Activated CD8-positive, alpha-beta T cell treated with anti-CD3 and anti-CD28 coated beads, Interleukin-2, amount 10 ng/mL, durations not matched to agents 7 days and 5 days (primary cell): ENCODE measurements around the gene ANKRD40CL. TPM values are rescaled to one million over a fixed set of nuclear protein-coding genes. Genes with fewer than 3 reads are reported as not detected.
A peak's percentile ranks its signal among the peaks of the same experiment; 100 is the strongest.

Source experiments
- ATAC-seq: fragments of 150-1000 bp; cut with Tn5 transposase; one replicate; pipeline ENCODE4 v1.10.0; 2021; ENCODE audit warnings: moderate library complexity
- CTCF ChIA-PET: fragments of 350-600 bp; sonication (Branson Sonifier 250); formaldehyde crosslinking; loops from one replicate; lab custom pipeline; 2021; ENCODE audit warnings: antibody characterized with exemption; lab: Charles Lee
- POLR2A ChIA-PET: fragments of 350-600 bp; sonication (Branson Sonifier 250); formaldehyde crosslinking; loops from one replicate; lab custom pipeline; 2021; ENCODE audit warnings: antibody characterized with exemption; lab: Charles Lee
- DNase-seq: peaks from one replicate; pipeline ENCODE4 v3.0.0-alpha.2; 2020
- H3K27ac Mint-ChIP-seq: one replicate; pipeline ENCODE4 v1.8.0; 2021; ENCODE audit warnings: mild to moderate bottlenecking, mixed read lengths
- H3K27me3 Mint-ChIP-seq: one replicate; pipeline ENCODE4 v1.8.0; 2021; ENCODE audit warnings: low read depth, mixed read lengths
- H3K36me3 Mint-ChIP-seq: one replicate; pipeline ENCODE4 v1.8.0; 2021; ENCODE audit warnings: low read depth, mixed read lengths
- H3K4me1 Mint-ChIP-seq: one replicate; pipeline ENCODE4 v1.8.0; 2021; ENCODE audit warnings: low read depth, mixed read lengths
- H3K4me3 Mint-ChIP-seq: one replicate; pipeline ENCODE4 v1.8.0; 2021; ENCODE audit warnings: mild to moderate bottlenecking, mixed read lengths
- H3K9me3 Mint-ChIP-seq: one replicate; pipeline ENCODE4 v1.8.0; 2022; ENCODE audit warnings: mixed read lengths; ENCODE audit not compliant: insufficient read depth
- total RNA-seq, 2 experiments: library from RNA; stranded (reverse); gene quantifications; one replicate each; pipeline ENCODE4 v1.2.3, GENCODE V29; 2021

The ANKRD40CL gene
- total RNA-seq, 2 experiments from 2014 or later: not detected

- Mint-ChIP-seq H3K27me3 (peaks cover 11% of the 10 kb centered on the region), H3K36me3 (peaks cover 16% of the 10 kb centered on the region), H3K4me1 (peaks cover 2% of the 10 kb centered on the region), H3K9me3 (no peaks in the 10 kb centered on the region), H3K4me3 (no peak overlapping the region), H3K27ac (no peak overlapping the region)
- DNase-seq: peak; percentile 16
- POLR2A ChIA-PET: interaction anchor here (1.4 kb wide), 1 partner anchor 39 kb away, joined by 3 read pairs; the partner anchor contains the start of gene LUC7L3
- CTCF ChIA-PET: no interaction called here
- ATAC-seq: peak; percentile 9
Measured at GRCh38 chr17:50758524-50758923, 8.8 kb downstream of the ANKRD40CL start.

- peaks cover under 1% of the 10 kb centered on the region for H3K4me1 Mint-ChIP-seq
- ChIA-PET POLR2A (no interaction called here), CTCF (interaction anchor here (0.8 kb wide), 1 partner anchor 268 kb away, joined by 3 read pairs; no protein-coding TSS in a partner anchor)
- H3K4me3 Mint-ChIP-seq: no peak overlapping the region
- no peaks in the 10 kb centered on the region for H3K27me3 Mint-ChIP-seq
- no peaks in the 10 kb centered on the region for H3K9me3 Mint-ChIP-seq
- no peak for DNase-seq
- peak overlapping the region; percentile 42 for H3K27ac Mint-ChIP-seq
- H3K36me3 Mint-ChIP-seq: peaks cover 44% of the 10 kb centered on the region
- no peak for ATAC-seq
Measured at GRCh38 chr17:50754521-50754920, 12.8 kb downstream of the ANKRD40CL start.

- Mint-ChIP-seq H3K4me3 (no peak overlapping the region), H3K9me3 (no peaks in the 10 kb centered on the region), H3K27me3 (no peaks in the 10 kb centered on the region), H3K36me3 (peaks cover 72% of the 10 kb centered on the region), H3K27ac (no peak overlapping the region), H3K4me1 (peaks cover 2% of the 10 kb centered on the region)
- ChIA-PET CTCF (interaction anchor here (1.3 kb wide), 1 partner anchor 33 kb away, joined by 5 read pairs; no protein-coding TSS in a partner anchor), POLR2A (no interaction called here)
- ATAC-seq (no peak), DNase-seq (no peak)
Measured at GRCh38 chr17:50749245-50749644, 18.1 kb downstream of the ANKRD40CL start.

- Mint-ChIP-seq H3K9me3 (no peaks in the 10 kb centered on the region), H3K27me3 (no peaks in the 10 kb centered on the region), H3K4me3 (no peak overlapping the region), H3K36me3 (peaks cover 76% of the 10 kb centered on the region), H3K27ac (no peak overlapping the region), H3K4me1 (peaks cover 2% of the 10 kb centered on the region)
- POLR2A ChIA-PET: no interaction called here
- CTCF ChIA-PET: no interaction called here
- ATAC-seq: no peak
- DNase-seq: no peak
Measured at GRCh38 chr17:50745631-50746030, 21.7 kb downstream of the ANKRD40CL start.

GRCh38 chr17:50739098-50739497 is 28.2 kb downstream of the ANKRD40CL start:
- no peak for DNase-seq

GRCh38 chr17:50737118-50737698 is 30.1 kb downstream of the ANKRD40CL start:
- Mint-ChIP-seq H3K27me3 (no peaks in the 10 kb centered on the region), H3K4me1 (peaks cover 21% of the 10 kb centered on the region), H3K27ac (peak overlapping the region; percentile 16), H3K4me3 (no peak overlapping the region), H3K9me3 (no peaks in the 10 kb centered on the region), H3K36me3 (peaks cover 49% of the 10 kb centered on the region)
- ATAC-seq (no peak), DNase-seq (no peak)
- POLR2A ChIA-PET: no interaction called here
- CTCF ChIA-PET: no interaction called here

More at GRCh38 chr17:50739098-50739497, 28.2 kb downstream of the ANKRD40CL start:
- Mint-ChIP-seq H3K9me3 (no peaks in the 10 kb centered on the region), H3K4me3 (no peak overlapping the region), H3K27ac (no peak overlapping the region), H3K27me3 (no peaks in the 10 kb centered on the region), H3K36me3 (peaks cover 58% of the 10 kb centered on the region), H3K4me1 (peaks cover 21% of the 10 kb centered on the region)
- CTCF ChIA-PET: interaction anchor here (1.3 kb wide), 2 partner anchors 19 to 45 kb away, joined by 3 read pairs; no protein-coding TSS in a partner anchor
- ATAC-seq: no peak
- POLR2A ChIA-PET: no interaction called here

GRCh38 chr17:50735287-50735686 is 32.0 kb downstream of the ANKRD40CL start:
- POLR2A ChIA-PET: no interaction called here
- H3K27me3 Mint-ChIP-seq: no peaks in the 10 kb centered on the region
- ATAC-seq: no peak

GRCh38 chr17:50731575-50732460 is 35.5 kb downstream of the ANKRD40CL start:
- Mint-ChIP-seq H3K36me3 (peaks cover 24% of the 10 kb centered on the region), H3K4me3 (no peak overlapping the region), H3K27me3 (no peaks in the 10 kb centered on the region), H3K27ac (peak overlapping the region; percentile 35), H3K4me1 (peaks cover 40% of the 10 kb centered on the region), H3K9me3 (no peaks in the 10 kb centered on the region)
- POLR2A ChIA-PET: interaction anchor here (1.0 kb wide), 1 partner anchor 13 kb away, joined by 3 read pairs; the partner anchor contains the start of gene LUC7L3
- ATAC-seq (no peak), DNase-seq (no peak)
- CTCF ChIA-PET: no interaction called here

More at GRCh38 chr17:50735287-50735686, 32.0 kb downstream of the ANKRD40CL start:
- H3K36me3 Mint-ChIP-seq: peaks cover 40% of the 10 kb centered on the region
- H3K27ac Mint-ChIP-seq: no peak overlapping the region
- CTCF ChIA-PET: interaction anchor here (0.6 to 0.7 kb wide), 2 partner anchors 12 to 27 kb away, joined by 3 read pairs; no protein-coding TSS in a partner anchor
- H3K4me1 Mint-ChIP-seq: peaks cover 35% of the 10 kb centered on the region
- H3K4me3 Mint-ChIP-seq: no peak overlapping the region
- H3K9me3 Mint-ChIP-seq: no peaks in the 10 kb centered on the region
- no peak for DNase-seq

- no peak for DNase-seq
- peaks cover 21% of the 10 kb centered on the region for H3K36me3 Mint-ChIP-seq
- ATAC-seq: no peak
- no peaks in the 10 kb centered on the region for H3K9me3 Mint-ChIP-seq
- H3K27me3 Mint-ChIP-seq: no peaks in the 10 kb centered on the region
- peaks cover 31% of the 10 kb centered on the region for H3K4me1 Mint-ChIP-seq
- H3K27ac Mint-ChIP-seq: no peak overlapping the region
- POLR2A ChIA-PET: no interaction called here
- CTCF ChIA-PET: interaction anchor here (1.6 kb wide), 1 partner anchor 186 kb away, joined by 3 read pairs; no protein-coding TSS in a partner anchor
- no peak overlapping the region for H3K4me3 Mint-ChIP-seq
Measured at GRCh38 chr17:50728881-50729765, 38.2 kb downstream of the ANKRD40CL start.

- peaks cover 37% of the 10 kb centered on the region for H3K4me1 Mint-ChIP-seq
- POLR2A ChIA-PET: interaction anchor here (1.0 kb wide), 1 partner anchor 9 kb away, joined by 4 read pairs; the partner anchor contains the start of gene LUC7L3
Measured at GRCh38 chr17:50728112-50728429, 39.2 kb downstream of the ANKRD40CL start.

More at GRCh38 chr17:50728112-50728429, 39.2 kb downstream of the ANKRD40CL start:
- H3K27ac Mint-ChIP-seq: no peak overlapping the region
- H3K4me3 Mint-ChIP-seq: no peak overlapping the region
- DNase-seq (no peak), ATAC-seq (no peak)
- H3K27me3 Mint-ChIP-seq: no peaks in the 10 kb centered on the region
- no peaks in the 10 kb centered on the region for H3K9me3 Mint-ChIP-seq
- H3K36me3 Mint-ChIP-seq: peaks cover 21% of the 10 kb centered on the region
- CTCF ChIA-PET: no interaction called here
